Activated CD4-positive, alpha-beta T cell treated with anti-CD3 and anti-CD28 coated beads, Interleukin-2, Interleukin-6, amounts not matched to agents 100 ng/mL and 50 ng/mL, durations not matched to agents 16 hours and 8 hours (primary cell): ENCODE results near the gene GCDH.

Experiments used
- DNase-seq: peaks from one replicate; pipeline ENCODE4 v3.0.0-alpha.2; 2020

Gene GCDH

DNA sequence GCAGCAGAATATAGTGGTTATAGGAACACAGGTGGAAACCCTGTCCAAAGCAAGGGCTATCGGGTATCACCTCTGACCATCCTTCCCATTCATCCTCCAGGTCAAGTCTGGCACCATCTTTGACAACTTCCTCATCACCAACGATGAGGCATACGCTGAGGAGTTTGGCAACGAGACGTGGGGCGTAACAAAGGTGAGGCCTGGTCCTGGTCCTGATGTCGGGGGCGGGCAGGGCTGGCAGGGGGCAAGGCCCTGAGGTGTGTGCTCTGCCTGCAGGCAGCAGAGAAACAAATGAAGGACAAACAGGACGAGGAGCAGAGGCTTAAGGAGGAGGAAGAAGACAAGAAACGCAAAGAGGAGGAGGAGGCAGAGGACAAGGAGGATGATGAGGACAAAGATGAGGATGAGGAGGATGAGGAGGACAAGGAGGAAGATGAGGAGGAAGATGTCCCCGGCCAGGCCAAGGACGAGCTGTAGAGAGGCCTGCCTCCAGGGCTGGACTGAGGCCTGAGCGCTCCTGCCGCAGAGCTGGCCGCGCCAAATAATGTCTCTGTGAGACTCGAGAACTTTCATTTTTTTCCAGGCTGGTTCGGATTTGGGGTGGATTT lies 52.6 kb downstream of the GCDH start:
- DNase-seq: no peak

DNA sequence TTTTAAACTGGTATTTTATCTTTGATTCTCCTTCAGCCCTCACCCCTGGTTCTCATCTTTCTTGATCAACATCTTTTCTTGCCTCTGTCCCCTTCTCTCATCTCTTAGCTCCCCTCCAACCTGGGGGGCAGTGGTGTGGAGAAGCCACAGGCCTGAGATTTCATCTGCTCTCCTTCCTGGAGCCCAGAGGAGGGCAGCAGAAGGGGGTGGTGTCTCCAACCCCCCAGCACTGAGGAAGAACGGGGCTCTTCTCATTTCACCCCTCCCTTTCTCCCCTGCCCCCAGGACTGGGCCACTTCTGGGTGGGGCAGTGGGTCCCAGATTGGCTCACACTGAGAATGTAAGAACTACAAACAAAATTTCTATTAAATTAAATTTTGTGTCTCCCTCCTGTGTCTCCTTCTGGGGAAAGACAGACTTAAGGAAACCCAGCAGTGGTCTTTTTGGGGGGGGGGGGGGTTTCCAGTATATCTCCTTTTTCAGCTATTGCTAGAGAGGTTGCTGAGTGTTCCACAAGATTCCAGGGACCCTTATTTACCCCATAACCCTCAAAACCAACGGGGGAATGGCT lies 53.2 kb downstream of the GCDH start:
- no peak for DNase-seq

DNA sequence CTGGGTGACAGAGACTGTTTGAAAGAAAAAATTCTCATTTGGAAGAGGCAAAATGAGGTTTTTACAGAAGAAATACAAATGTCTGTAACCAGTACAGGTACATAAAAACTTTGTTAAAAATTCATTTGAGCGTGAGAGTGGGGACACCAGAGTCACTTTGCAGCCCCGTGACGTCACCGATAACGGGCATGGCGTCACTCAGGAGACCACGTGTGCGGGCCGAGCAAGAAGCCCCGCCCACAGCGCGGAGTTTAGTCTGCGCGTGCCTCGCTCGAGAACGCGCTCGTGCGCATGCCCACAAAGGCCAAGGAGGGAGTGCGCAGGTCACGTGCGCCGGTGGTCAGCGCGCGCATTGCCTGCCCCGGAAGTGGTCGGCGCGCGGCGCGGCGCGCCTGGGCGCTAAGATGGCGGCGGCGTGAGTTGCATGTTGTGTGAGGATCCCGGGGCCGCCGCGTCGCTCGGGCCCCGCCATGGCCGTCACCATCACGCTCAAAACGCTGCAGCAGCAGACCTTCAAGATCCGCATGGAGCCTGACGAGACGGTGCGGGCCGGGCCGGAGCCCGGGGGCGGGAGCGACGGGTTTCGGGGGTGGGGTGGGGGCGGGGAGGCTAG lies 54.6 kb downstream of the GCDH start, which contains the start of gene RAD23A:
TSS of gene RAD23A (plus strand) at position 384 of the 613 bp plus-strand sequence. CDS start at position 471, 87 bp downstream.
- peak; percentile 99 for DNase-seq

DNA sequence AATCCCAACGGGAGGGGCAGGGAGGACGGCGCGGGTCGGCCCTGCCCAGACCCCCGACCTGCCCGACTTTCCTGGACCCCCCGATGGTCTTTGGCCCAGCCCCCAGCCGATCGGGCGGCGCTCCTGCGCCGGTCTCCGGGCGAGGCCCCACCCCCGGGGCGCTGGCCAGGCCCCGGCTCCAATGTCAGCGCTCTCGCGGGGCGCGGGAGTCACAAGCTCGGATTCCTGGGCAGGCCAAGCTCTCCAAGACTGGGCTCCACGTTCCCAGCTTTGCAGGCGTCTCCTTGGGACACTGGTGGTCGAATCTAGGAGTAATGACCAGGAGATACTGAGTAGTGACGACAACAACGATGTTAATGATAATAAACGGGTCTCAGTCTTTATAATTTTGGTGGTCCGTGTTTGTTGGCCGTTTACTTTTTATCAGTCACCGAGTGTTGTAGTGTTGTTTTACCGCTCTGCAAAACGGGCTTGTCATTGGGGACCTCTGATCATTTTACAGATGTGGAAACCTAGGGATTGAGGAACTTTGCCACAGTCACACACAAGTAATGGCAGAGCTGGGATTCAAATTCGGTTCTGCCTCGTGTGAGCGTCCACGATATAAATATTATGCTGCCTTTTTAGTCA lies 55.2 kb downstream of the GCDH start:
- DNase-seq: peak; percentile 75

DNA sequence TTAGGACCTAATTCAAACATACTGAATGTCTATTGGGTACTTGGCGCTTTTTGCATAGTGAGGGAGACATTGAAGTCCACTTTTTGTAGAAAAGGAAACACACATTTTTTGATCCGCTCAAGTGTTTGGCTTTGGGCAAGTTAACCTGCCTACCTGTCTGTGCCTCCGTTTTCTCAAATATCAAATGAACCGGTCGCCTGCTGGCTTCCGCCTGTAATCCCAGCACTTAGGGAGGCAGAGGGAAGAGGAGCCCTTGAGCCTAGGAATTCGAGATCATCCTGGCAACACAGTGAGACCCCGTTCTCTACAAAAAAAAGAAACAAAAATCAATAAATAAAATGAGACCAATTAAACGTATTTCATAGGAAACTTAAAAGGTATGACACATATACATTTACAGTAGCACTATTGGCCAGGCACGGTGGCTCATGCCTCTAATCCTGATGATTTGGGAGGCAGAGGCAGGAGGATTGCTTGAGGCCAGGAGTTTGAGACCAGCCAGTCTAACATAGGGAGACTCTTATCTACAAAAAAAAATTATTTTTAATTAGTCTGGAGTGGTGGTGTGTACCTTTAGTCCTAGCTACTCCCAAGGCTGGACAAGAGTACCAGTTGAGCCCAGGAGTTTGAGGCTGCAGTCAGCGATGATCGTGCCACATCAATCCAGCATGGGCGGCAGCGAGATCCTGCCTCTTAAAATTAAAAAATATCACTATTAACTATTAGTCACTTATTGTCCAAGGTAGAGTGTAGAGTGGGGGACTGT lies 56.0 kb downstream of the GCDH start:
- DNase-seq: no peak

DNA sequence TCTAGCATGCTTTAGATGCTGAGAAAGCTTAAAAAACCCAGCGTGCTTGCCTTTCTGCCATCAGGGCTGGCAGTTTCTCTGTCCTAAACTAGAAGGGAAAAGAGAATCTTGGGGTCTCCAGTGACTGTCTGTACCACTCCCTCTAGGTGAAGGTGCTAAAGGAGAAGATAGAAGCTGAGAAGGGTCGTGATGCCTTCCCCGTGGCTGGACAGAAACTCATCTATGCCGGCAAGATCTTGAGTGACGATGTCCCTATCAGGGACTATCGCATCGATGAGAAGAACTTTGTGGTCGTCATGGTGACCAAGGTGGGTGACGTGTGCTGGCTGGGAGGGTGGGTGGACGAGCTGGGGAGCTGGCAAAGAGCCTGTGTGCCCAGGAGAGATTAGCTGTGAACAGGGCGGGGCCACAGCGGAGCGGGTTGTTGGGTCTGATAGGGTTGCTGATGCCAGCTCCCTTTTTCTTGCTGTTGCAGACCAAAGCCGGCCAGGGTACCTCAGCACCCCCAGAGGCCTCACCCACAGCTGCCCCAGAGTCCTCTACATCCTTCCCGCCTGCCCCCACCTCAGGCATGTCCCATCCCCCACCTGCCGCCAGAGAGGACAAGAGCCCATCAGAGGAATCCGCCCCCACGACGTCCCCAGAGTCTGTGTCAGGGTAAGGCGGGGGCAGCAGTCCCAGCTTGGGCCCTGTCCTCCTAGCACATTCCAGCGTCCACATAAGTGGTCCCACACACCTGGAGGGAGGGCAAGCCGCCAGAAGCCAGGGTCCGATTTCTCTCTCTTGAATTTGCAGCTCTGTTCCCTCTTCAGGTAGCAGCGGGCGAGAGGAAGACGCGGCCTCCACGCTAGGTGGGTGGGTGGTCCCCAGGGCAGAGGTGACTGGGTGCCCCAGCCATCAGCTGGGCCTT lies 57.0 kb downstream of the GCDH start:
- DNase-seq: no peak

DNA sequence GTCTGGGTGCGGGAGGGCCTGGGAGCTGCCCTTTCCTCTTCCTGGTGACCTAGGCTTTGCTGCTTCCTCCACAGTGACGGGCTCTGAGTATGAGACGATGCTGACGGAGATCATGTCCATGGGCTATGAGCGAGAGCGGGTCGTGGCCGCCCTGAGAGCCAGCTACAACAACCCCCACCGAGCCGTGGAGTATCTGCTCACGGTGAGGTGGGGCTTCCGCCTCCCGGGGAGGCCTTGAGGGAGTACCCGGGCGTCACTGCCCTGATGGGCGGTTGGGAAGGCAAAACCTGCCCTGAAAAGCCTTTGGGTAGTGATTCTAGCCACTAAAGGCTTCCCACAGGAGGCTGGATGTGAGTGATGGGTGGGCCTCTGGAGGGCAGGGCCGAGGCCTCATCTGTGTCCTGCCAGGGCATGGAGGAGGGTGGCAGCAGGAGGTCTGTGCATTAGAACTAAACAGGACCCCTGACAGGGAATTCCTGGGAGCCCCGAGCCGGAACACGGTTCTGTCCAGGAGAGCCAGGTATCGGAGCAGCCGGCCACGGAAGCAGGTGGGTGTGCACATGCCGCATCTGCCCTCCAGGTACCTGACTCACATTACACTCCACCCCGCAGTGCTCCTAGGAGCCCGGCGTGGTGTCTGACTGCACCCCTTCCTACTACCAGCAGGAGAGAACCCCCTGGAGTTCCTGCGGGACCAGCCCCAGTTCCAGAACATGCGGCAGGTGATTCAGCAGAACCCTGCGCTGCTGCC lies 57.8 kb downstream of the GCDH start:
- no peak for DNase-seq
